Thymus (tissue), 11 donors: ENCODE data around the gene USH2A. TPM values are rescaled to one million over a fixed set of nuclear protein-coding genes. Genes with fewer than 3 reads are reported as not detected.
A peak's percentile ranks its signal among the peaks of the same experiment; 100 is the strongest.

ENCODE experiments used
- DNase-seq, 9 donors: peaks; one replicate each; pipeline ENCODE4 v3.0.0-alpha.2; 2013; ENCODE audit warnings: low spot score in 9 of 9, low read depth in 6 of 9, missing footprints in 1 of 9
- H3K27ac ChIP-seq, 2 donors: one replicate each; pipeline ENCODE4 v1.5.1; 2013; ENCODE audit warnings: control low read depth in 1 of 2, low read depth in 1 of 2, low read length in 1 of 2, mild to moderate bottlenecking in 1 of 2, moderate library complexity in 1 of 2
- H3K27me3 ChIP-seq, 2 donors: one replicate each; pipeline ENCODE4 v1.5.1; 2013; ENCODE audit warnings: low read length in 1 of 2; ENCODE audit not compliant: control insufficient read depth in 2 of 2, insufficient read depth in 1 of 2
- H3K36me3 ChIP-seq, 2 donors: one replicate each; pipeline ENCODE4 v1.5.1; 2013; ENCODE audit warnings: low read length in 1 of 2, mild to moderate bottlenecking in 1 of 2, moderate library complexity in 1 of 2; ENCODE audit not compliant: control insufficient read depth in 2 of 2, insufficient read depth in 2 of 2
- H3K4me1 ChIP-seq, 2 donors: one replicate each; pipeline ENCODE4 v1.5.1; 2013; ENCODE audit warnings: low read length in 2 of 2; ENCODE audit not compliant: control insufficient read depth in 2 of 2, insufficient read depth in 2 of 2
- H3K4me3 ChIP-seq, 2 donors: one replicate each; pipeline ENCODE4 v1.5.1; 2013; ENCODE audit warnings: low read length in 2 of 2, control low read depth in 1 of 2, mild to moderate bottlenecking in 1 of 2
- H3K9me3 ChIP-seq, 2 donors: one replicate each; pipeline ENCODE4 v1.5.1; 2013; ENCODE audit warnings: low read length in 1 of 2, mild to moderate bottlenecking in 1 of 2; ENCODE audit not compliant: control insufficient read depth in 2 of 2, insufficient read depth in 1 of 2
- WGBS: extraction: QIAGEN DNeasy Blood & Tissue Kit; methylation state at CpG from one replicate; pipeline ENCODE4 v1.1.7; 2013; 5-methylcytosine and 5-hydroxymethylcytosine counted together
- polyA plus RNA-seq: library from polyadenylated mRNA; stranded (reverse); fragments of 200-250 nt; gene quantifications from one replicate; pipeline ENCODE4 v1.2.3, GENCODE V29; 2013
- total RNA-seq: library from RNA; stranded (reverse); fragments of 120-200 nt; gene quantifications from one replicate; pipeline ENCODE4 v1.2.4, GENCODE V29; 2013
- donor health status: healthy.

USH2A gene
- total and polyA plus RNA-seq, 2 donors, result 0.09 to 0.14 TPM

- H3K9me3 ChIP-seq, result no peaks in the 10 kb centered on the region
- H3K4me3 ChIP-seq, result no peak overlapping the region
- H3K27ac ChIP-seq, result no peak overlapping the region
- no peak for DNase-seq
- no peaks in the 10 kb centered on the region for H3K36me3 ChIP-seq
- 83% methylated on average over 10 of the region's 10 CpGs for WGBS
- H3K4me1 ChIP-seq, result no peaks in the 10 kb centered on the region
- no peaks in the 10 kb centered on the region for H3K27me3 ChIP-seq
Measured at GRCh38 chr1:215971793-215972441, 451.3 kb downstream of the USH2A start.

GRCh38 chr1:215970406-215970805 is 452.8 kb downstream of the USH2A start:
- no peaks in the 10 kb centered on the region for H3K36me3 ChIP-seq
- 90% methylated on average over 6 of the region's 6 CpGs for WGBS
- H3K9me3 ChIP-seq, result no peaks in the 10 kb centered on the region
- no peak overlapping the region for H3K27ac ChIP-seq
- H3K4me1 ChIP-seq, result no peaks in the 10 kb centered on the region
- H3K27me3 ChIP-seq, result no peaks in the 10 kb centered on the region
- DNase-seq, result no peak
- H3K4me3 ChIP-seq, result no peak overlapping the region

GRCh38 chr1:215963621-215964020 is 459.6 kb downstream of the USH2A start:
- Histone ChIP-seq H3K27ac (no peak overlapping the region), H3K4me3 (no peak overlapping the region), H3K27me3 (no peaks in the 10 kb centered on the region), H3K9me3 (no peaks in the 10 kb centered on the region), H3K36me3 (no peaks in the 10 kb centered on the region), H3K4me1 (no peaks in the 10 kb centered on the region)
- WGBS, result 95% methylated on average over 9 of the region's 9 CpGs
- DNase-seq, result no peak

- no peak for DNase-seq
- no peaks in the 10 kb centered on the region for H3K4me1 ChIP-seq
- H3K27ac ChIP-seq, result no peak overlapping the region
- 65% methylated on average over 1 of the region's 1 CpG for WGBS
- H3K27me3 ChIP-seq, result no peaks in the 10 kb centered on the region
- no peak overlapping the region for H3K4me3 ChIP-seq
- no peaks in the 10 kb centered on the region for H3K9me3 ChIP-seq
- no peaks in the 10 kb centered on the region for H3K36me3 ChIP-seq
Measured at GRCh38 chr1:215963040-215963439, 460.2 kb downstream of the USH2A start.

GRCh38 chr1:215958841-215959240 is 464.4 kb downstream of the USH2A start:
- Histone ChIP-seq H3K36me3 (no peaks in the 10 kb centered on the region), H3K4me1 (no peaks in the 10 kb centered on the region), H3K4me3 (no peak overlapping the region), H3K27me3 (no peaks in the 10 kb centered on the region), H3K27ac (no peak overlapping the region), H3K9me3 (no peaks in the 10 kb centered on the region)
- 97% methylated on average over 1 of the region's 1 CpG for WGBS
- no peak for DNase-seq

- peak in 1 of 9 donors; percentile 4 for DNase-seq
- H3K36me3 ChIP-seq, result no peaks in the 10 kb centered on the region
- no peaks in the 10 kb centered on the region for H3K4me1 ChIP-seq
- no peaks in the 10 kb centered on the region for H3K9me3 ChIP-seq
- no peak overlapping the region for H3K4me3 ChIP-seq
- no peaks in the 10 kb centered on the region for H3K27me3 ChIP-seq
- WGBS, result 56% methylated on average over 7 of the region's 7 CpGs
- peak overlapping the region in 1 of 2 donors; percentile 40 for H3K27ac ChIP-seq
Measured at GRCh38 chr1:215957663-215958062, 465.6 kb downstream of the USH2A start.

GRCh38 chr1:215932558-215932957 is 490.7 kb downstream of the USH2A start:
- Histone ChIP-seq H3K27ac (no peak overlapping the region), H3K4me3 (no peak overlapping the region), H3K27me3 (no peaks in the 10 kb centered on the region), H3K36me3 (no peaks in the 10 kb centered on the region), H3K9me3 (no peaks in the 10 kb centered on the region), H3K4me1 (no peaks in the 10 kb centered on the region)
- DNase-seq, result no peak
- 96% methylated on average over 3 of the region's 3 CpGs for WGBS

- H3K27ac ChIP-seq, result no peak overlapping the region
- no peak overlapping the region for H3K4me3 ChIP-seq
- no peaks in the 10 kb centered on the region for H3K9me3 ChIP-seq
- no peaks in the 10 kb centered on the region for H3K4me1 ChIP-seq
- no peaks in the 10 kb centered on the region for H3K36me3 ChIP-seq
- DNase-seq, result no peak
- H3K27me3 ChIP-seq, result no peaks in the 10 kb centered on the region
- 96% methylated on average over 12 of the region's 12 CpGs for WGBS
Measured at GRCh38 chr1:215926670-215927069, 496.6 kb downstream of the USH2A start.

- DNase-seq, result no peak
- Histone ChIP-seq H3K9me3 (no peaks in the 10 kb centered on the region), H3K27ac (no peak overlapping the region), H3K4me1 (no peaks in the 10 kb centered on the region), H3K36me3 (no peaks in the 10 kb centered on the region), H3K27me3 (no peaks in the 10 kb centered on the region), H3K4me3 (no peak overlapping the region)
- WGBS, result 86% methylated on average over 3 of the region's 3 CpGs
Measured at GRCh38 chr1:215923129-215923824, 500.0 kb downstream of the USH2A start.
